Activated CD4-positive, CD25-positive, alpha-beta regulatory T cell treated with anti-CD3 and anti-CD28 coated beads, Interleukin-2, amount 50 U/mL, for 16 hours (primary cell): ENCODE data around the gene NEK11.

Experiments used
- DNase-seq: peaks from one replicate; pipeline ENCODE4 v3.0.0-alpha.2; 2020; ENCODE audit warnings: low read depth, low spot score

Gene NEK11

GRCh38 chr3:131141770-131142169 is 115.1 kb downstream of the NEK11 start:
- no peak for DNase-seq

- DNase-seq: no peak
Measured at GRCh38 chr3:131142580-131142979, 115.9 kb downstream of the NEK11 start.

- DNase-seq: no peak
Measured at GRCh38 chr3:131143802-131144201, 117.1 kb downstream of the NEK11 start.

- no peak for DNase-seq
Measured at GRCh38 chr3:131147534-131147933, 120.9 kb downstream of the NEK11 start.

GRCh38 chr3:131158434-131158833 is 131.8 kb downstream of the NEK11 start:
- DNase-seq: no peak

DNA sequence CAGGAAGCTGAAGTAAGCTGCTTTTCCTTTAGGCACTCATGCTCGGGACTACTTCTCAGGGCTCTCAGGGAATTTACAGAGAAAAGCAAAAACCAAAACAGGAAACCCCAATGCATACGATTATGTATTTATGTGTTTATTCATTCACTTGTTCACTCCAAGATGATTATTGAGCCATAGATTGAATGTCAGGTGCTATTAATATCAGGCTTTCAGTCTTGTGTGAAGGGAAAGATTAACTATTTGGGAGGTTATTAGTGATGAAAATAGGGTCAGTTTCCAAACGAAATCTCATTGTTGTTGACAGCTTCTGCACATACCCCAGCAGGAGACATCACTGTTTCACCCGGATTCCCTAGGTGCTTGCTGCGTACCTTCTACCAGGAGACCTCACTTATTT is 135.8 kb downstream of the NEK11 start:
- DNase-seq: no peak

DNA sequence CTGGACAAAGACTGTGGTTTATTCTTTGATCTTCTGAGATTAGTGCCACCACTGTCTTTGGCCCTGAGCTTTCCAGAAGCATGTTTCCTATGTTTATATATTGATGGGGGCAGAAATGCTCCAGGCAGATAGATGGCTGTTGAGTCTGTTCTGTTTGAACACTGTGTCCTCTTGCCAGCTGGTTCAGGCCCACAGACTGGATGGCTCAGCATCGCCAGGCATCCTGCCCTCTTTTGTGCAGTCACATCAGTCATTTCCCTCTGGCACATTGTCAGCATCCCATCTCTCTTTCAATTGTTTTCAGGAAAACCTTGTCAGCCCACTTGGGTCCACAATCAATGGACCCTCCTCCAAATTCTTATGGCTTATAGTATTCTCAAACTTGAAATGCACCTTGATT is 141.2 kb downstream of the NEK11 start:
- no peak for DNase-seq

GRCh38 chr3:131169331-131169730 is 142.7 kb downstream of the NEK11 start:
- DNase-seq: no peak

DNA sequence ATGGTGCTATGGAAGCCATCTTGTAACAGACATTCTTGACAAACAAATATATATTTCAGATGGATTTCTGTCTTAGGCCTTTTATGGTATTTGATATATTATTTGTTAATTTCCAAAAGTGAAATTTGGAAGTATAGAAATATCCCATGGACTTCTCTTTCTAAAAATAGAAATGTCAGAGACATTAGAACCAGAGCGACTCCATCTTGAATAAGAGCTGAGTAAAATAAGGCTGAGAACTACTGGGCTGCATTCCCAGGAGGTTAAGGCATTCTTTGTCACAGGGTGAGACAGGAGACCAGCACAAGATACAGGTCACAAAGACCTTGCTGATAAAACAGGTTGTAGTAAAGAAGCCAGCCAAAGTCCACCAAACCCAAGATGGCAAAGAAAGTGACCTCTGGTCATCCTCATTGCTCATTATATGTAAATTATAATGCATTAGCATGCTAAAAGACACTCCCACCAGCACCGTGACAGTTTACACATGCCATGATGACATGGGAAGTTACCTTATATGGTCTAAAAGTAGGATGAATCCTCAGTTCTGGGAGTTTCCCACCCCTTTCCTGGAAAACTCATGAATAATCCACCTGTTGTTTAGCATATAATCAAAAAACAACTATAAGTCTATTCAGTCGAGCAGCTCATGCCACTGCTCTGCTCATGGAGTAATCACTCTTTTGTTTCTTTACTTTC is 146.0 kb downstream of the NEK11 start:
- no peak for DNase-seq

GRCh38 chr3:131174752-131175151 is 148.1 kb downstream of the NEK11 start:
- DNase-seq: no peak

DNA sequence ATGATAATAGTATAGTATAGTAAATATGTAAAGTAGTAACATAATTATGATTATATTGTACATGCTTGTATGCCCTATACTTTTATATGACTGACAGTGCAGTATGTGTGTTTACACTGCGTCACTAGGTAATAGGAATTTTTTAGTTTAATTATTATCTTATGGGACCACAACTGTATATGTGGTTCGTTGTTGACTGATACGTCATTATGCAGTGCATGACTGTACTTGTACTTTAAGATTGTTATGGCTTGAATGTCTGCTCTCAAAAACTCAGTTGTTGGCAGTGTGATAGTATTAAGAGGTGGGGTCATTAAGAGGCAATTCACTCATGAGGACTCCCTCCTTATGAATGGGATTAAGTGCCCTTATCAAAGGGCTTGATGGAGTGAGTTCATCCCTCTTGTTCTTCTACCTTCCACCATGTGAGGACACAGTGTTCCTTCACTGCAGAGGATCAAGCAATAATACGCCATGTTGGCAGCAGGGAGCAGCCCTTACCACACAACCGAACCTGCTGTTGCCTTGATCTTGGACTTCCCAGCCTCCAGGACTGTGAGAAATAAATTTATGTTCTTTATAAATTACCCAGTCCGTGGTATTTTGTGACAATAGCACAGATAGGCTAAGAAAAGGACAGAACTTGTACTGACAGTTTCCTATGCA is 152.2 kb downstream of the NEK11 start:
- no peak for DNase-seq

GRCh38 chr3:131192701-131193100 is 166.0 kb downstream of the NEK11 start:
- no peak for DNase-seq

DNA sequence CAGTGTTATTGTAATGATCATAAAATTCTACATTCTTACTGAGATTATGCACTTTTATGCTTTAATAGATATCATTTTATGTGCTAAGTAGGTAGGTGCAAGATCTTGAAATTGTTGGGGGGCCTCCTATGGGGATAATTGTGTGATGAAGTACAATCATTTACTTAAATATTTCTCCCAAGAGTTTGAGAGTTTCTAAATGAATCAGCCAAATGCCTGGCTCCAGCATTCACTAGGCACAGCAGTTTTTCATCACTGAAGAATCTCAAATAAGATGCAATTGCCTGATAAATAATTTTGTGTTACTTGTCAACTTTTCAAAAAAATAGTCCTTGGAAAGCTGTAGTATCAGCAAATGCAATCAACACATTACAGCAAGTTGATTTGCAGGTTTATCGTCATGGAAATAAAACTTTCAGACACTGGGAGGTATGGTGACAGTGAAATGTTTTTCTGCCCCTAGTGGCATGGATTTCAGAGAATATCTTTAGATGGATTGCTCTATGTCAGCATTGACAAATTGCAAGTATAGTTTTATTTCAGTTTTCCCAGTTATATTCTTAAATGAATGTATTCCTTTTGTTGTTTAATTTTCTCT is 167.1 kb downstream of the NEK11 start:
- DNase-seq: no peak

DNA sequence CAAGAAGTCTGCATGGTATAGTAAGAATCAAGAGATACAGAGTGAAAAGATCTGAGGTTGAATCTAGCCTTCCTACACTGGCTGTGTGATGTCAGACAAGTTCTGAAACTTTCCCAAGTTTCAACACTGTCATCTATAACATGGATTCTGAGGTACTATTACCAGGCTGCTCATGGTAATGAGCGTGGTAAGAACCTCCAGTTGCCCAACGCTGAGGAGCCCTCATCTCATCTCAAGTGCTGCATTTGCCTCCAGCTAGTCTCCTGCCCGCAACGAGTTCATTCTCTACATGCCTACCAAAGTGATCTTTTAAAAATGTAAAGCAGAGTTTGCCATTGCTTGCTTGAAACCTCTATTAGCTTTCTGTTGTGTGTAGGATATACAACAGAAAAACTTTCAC is 168.1 kb downstream of the NEK11 start:
- no peak for DNase-seq

DNA sequence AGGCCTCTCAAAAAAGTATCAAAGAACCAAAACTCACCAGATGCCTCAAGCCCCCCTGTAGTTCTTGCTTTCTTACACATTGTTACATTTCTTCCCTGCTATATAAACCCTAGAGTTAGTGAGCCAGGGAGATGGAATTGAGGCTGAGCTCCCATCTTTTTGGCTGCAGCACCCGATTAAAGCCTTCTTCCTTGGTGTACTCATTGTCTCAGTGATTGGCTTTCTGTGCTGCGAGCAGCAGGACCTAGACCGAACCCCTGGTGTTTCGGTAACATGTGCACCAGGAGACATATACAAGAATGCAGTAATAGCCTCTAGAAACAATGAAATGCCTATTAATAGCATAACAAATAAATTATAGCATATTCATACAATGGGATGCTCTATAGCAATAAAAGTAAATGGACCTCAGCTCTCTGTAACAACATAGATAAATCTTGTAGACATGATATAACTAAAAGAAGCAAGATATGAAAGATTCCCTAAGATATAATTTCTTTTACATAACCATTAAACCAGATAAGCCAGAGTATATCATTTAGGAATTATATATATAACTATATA is 174.0 kb downstream of the NEK11 start:
- DNase-seq: no peak

DNA sequence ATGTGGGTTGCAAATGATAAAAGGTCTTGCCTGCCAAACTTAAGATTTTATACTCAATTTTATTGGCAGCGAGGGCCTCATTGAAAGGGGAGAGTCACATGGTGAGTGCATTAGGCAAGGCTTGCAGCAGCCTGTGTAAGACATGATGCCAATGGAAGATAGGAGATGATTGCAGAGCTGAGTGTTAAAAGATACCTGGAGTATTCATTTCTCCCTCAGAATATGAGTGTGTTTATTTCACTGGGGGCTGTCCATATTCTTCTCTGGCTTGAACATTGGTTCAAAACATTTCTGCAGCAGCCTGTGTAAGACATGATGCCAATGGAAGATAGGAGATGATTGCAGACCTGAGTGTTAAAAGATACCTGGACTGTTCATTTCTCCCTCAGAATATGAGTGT is 189.7 kb downstream of the NEK11 start:
- DNase-seq: no peak

DNA sequence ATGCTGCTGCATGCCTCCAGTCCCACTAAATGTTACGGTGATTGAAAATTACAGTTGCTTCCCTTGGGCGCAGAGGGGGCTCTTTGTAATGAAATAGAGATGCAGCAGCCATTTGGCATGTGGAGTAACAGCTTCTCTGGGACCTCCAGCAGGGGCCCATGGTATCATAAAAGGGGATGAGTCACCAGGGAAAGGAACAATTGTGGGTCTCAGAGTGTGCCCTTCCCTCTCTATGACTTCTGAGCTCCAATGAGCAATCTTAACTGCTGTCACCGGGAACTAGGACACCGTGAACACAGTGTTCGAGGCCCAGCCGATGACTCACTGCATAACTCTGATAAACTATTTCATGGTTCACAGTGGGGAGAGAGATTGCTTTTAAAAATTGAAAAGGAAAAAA is 190.1 kb downstream of the NEK11 start:
- DNase-seq: no peak

DNA sequence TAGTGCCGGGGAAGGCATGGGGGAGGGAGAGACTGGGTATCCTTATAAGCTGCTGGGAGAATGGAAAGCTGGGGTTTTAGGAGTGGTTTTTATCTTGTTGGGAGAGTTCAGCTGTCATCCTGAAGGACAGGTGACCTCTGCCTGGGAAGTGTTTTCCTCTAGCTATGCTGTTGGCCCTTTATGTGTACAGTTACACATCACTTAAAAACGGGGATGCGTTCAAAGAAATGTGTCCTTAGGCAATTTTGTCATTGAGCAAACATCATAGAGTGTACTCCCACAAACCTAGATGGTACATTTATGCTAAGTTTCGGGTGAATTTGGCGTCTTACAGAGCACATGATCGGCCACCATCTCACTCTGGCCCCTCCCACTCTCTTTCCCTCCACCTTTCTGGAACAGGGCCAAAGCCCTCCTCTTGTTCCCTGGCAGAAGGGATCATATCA is 190.6 kb downstream of the NEK11 start:
- no peak for DNase-seq

DNA sequence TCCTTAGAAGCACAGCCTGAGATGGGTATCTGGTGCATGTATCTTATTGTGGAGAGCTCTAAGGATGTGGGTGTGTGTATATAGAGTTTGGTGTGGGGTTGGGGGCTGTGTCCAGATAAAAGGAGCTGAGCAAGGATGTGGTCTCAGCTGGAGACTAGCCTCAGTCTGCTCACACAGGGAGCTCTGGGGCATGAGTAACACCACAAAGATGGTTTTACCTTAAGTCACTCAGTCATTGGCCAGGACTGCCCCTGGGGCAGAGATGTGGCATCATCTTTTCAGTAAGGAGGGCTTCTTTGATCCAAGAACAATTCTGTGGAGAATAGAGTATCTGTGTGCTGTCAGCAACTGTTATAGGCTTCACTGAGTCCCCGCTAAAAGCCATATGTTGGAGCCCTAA is 191.5 kb downstream of the NEK11 start:
- DNase-seq: no peak

GRCh38 chr3:131221731-131222130 is 195.1 kb downstream of the NEK11 start:
- no peak for DNase-seq

DNA sequence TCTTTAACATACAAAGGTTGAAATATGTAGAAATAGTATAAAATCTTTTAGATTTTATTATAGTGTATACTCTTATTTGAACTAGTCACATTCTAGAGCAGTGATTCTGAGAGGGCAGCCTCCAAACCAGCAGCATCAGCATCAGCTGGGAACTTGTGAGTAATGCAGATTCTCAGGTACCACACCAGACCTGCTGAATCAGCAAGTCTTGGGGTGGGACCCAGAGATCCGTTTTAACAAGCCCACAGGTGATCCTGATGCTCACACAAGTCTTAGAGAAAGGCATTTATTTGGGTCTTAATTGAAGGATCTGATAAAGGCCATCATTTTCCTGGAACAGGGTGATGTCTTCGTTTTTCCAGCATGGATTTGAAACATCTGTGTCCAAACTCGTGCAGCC is 195.9 kb downstream of the NEK11 start:
- no peak for DNase-seq

- no peak for DNase-seq
Measured at GRCh38 chr3:131223373-131224289, 197.0 kb downstream of the NEK11 start.
